Activated CD4-positive, alpha-beta memory T cell treated with anti-CD3 and anti-CD28 coated beads for 36 hours (primary cell): ENCODE results near the gene HSD17B1. TPM values are rescaled to one million over a fixed set of nuclear protein-coding genes. Genes with fewer than 3 reads are reported as not detected.

Experiments
- CTCF ChIA-PET: fragments of 350-600 bp; sonication (Branson Sonifier 250); formaldehyde crosslinking; loops from one replicate; lab custom pipeline; 2021; ENCODE audit warnings: antibody characterized with exemption, inconsistent platforms; lab: Charles Lee
- POLR2A ChIA-PET: fragments of 350-600 bp; sonication (Branson Sonifier 250); formaldehyde crosslinking; loops from one replicate; lab custom pipeline; 2021; ENCODE audit warnings: antibody characterized with exemption; lab: Charles Lee
- DNase-seq: peaks from one replicate; pipeline ENCODE4 v3.0.0-alpha.2; 2020
- H3K27ac Mint-ChIP-seq: one replicate; pipeline ENCODE4 v1.8.0; 2021; ENCODE audit warnings: mixed read lengths
- H3K27me3 Mint-ChIP-seq: one replicate; pipeline ENCODE4 v1.8.0; 2021; ENCODE audit warnings: mixed read lengths
- H3K36me3 Mint-ChIP-seq: one replicate; pipeline ENCODE4 v1.8.0; 2021; ENCODE audit warnings: mixed read lengths
- H3K4me1 Mint-ChIP-seq: one replicate; pipeline ENCODE4 v1.8.0; 2021; ENCODE audit warnings: low read depth, mixed read lengths
- H3K4me3 Mint-ChIP-seq: one replicate; pipeline ENCODE4 v1.8.0; 2021; ENCODE audit warnings: mild to moderate bottlenecking, mixed read lengths
- H3K9me3 Mint-ChIP-seq: one replicate; pipeline ENCODE4 v1.8.0; 2021; ENCODE audit warnings: mixed read lengths
- intact Hi-C: fragments of 100-400 bp; cut with micrococcal nuclease; formaldehyde crosslinking; loops from one replicate; pipeline ENCODE4 v1.15.1; 2023
- microRNA-seq: library from miRNA; unstranded; fragments of <30 nt; microRNA quantifications from one replicate; pipeline ENCODE4 v1.2.0, GENCODE V29; 2022; ENCODE audit warnings: borderline number of aligned reads, borderline microRNAs expressed, borderline replicate concordance
- total RNA-seq, 2 experiments: library from RNA; stranded (reverse); gene quantifications; one replicate each; pipeline ENCODE4 v1.2.3, GENCODE V29; 2021

Gene HSD17B1
- total RNA-seq, 2 experiments from 2014 or later = 0.44 to 0.52 TPM

DNA sequence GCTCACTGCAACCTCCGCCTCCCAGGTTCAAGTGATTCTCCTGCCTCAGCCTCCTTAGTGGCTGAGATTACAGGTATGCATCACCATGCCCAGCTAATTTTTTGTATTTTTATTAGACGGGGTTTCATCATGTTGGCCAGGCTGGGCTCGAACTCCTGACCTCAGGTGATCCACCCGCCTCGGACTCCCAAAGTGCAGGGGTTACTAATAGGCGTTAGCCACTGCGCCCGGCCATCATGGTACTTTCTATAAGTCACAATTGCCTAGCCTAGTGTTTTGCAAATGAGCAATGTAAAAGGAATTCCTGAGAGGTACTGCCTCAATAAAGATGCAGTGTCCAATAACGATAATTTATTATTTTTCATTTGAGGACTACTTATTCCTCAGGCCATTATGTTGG, 38.7 kb downstream of the HSD17B1 start:
- no peak overlapping the region for H3K4me3 Mint-ChIP-seq
- no peak for DNase-seq
- intact Hi-C loops = no loop called here
- no peak overlapping the region for H3K27ac Mint-ChIP-seq
- no peaks in the 10 kb centered on the region for H3K27me3 Mint-ChIP-seq
- H3K4me1 Mint-ChIP-seq = peaks cover 2% of the 10 kb centered on the region
- peaks cover 16% of the 10 kb centered on the region for H3K36me3 Mint-ChIP-seq
- CTCF ChIA-PET = interaction anchor here (0.6 to 3.6 kb wide), 2 partner anchors 13 to 42 kb away, joined by 3 to 13 read pairs; no protein-coding TSS in a partner anchor
- H3K9me3 Mint-ChIP-seq = no peaks in the 10 kb centered on the region
- POLR2A ChIA-PET = no interaction called here

DNA sequence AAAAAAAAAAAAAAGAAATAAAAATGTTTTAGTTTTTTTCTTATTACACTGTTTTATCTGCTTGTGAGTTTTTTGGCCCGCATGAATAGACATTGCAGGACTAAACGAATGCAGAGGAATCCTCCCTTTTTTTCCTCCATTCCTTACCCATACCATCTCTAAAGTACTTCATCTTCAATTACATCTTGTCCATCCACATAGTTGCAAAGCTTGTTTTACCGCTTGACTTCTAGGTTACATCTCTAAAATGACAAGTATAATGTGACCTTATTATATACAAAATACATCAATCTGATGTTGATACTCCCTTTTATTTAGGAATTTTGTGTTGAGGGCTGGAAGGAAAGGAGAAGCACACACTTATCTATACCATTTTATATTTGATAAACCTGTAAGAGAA, 43.7 kb downstream of the HSD17B1 start:
- Mint-ChIP-seq H3K4me3 (no peak overlapping the region), H3K4me1 (peaks cover 9% of the 10 kb centered on the region), H3K36me3 (peaks cover 3% of the 10 kb centered on the region), H3K27me3 (no peaks in the 10 kb centered on the region), H3K9me3 (no peaks in the 10 kb centered on the region), H3K27ac (no peak overlapping the region)
- intact Hi-C loops = no loop called here
- CTCF ChIA-PET = interaction anchor here (0.7 to 2.1 kb wide), 2 partner anchors 17 to 18 kb away, joined by 3 to 5 read pairs; partner anchors contain the start of gene PSMC3IP
- POLR2A ChIA-PET = no interaction called here
- DNase-seq = no peak

DNA sequence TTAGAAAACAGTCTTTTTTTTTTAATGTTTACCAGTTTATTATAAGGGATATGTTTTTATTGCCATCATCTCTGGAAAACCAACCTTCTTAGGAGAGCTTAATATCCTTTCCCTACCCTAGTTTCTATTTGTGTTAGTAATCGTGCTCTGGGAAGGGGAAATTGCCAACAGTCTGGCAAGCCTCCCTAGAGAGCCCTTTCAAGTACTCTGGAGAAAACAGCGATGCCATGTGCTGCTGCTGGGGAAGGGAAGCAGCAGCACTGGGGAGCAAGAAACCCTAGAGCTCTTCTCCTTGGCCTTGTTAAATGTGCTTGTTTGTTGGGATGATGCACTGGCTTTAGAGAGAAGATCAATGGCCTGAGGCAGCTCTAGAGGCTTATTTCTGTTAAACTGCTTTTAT, 46.2 kb downstream of the HSD17B1 start:
- Mint-ChIP-seq H3K9me3 (no peaks in the 10 kb centered on the region), H3K4me1 (peaks cover 22% of the 10 kb centered on the region), H3K4me3 (no peak overlapping the region), H3K27me3 (no peaks in the 10 kb centered on the region), H3K36me3 (peaks cover 3% of the 10 kb centered on the region), H3K27ac (no peak overlapping the region)
- intact Hi-C loops = no loop called here
- no peak for DNase-seq
- ChIA-PET POLR2A (no interaction called here), CTCF (interaction anchor here (0.6 to 1.9 kb wide), 3 partner anchors 9 to 994 kb away, joined by 3 to 5 read pairs (median 5); no protein-coding TSS in a partner anchor)

- DNase-seq = no peak
- H3K36me3 Mint-ChIP-seq = peaks cover 1% of the 10 kb centered on the region
- peaks cover 60% of the 10 kb centered on the region for H3K4me1 Mint-ChIP-seq
- no peaks in the 10 kb centered on the region for H3K27me3 Mint-ChIP-seq
- POLR2A ChIA-PET = no interaction called here
- no peak overlapping the region for H3K4me3 Mint-ChIP-seq
- CTCF ChIA-PET = interaction anchor here (3.5 kb wide), 1 partner anchor 24 kb away, joined by 19 read pairs; the partner anchor contains the start of gene PSMC3IP
- no peak overlapping the region for H3K27ac Mint-ChIP-seq
- no peaks in the 10 kb centered on the region for H3K9me3 Mint-ChIP-seq
- intact Hi-C loops = no loop called here
Measured at GRCh38 chr17:42603318-42603717, 50.6 kb downstream of the HSD17B1 start.

Small RNAs within 50 kb of the gene (microRNA-seq; reads per million reads assigned to microRNA genes)
- gene MIR5010 = 2.0 reads per million

Other genes with a start within 250 kb of the HSD17B1 start
- gene STAT3, start 164.5 kb upstream of the HSD17B1 start, total RNA-seq = 100 to 1,000 TPM; 194 to 198 TPM
- gene CAVIN1, start 129.7 kb upstream of the HSD17B1 start, total RNA-seq = 1 to 10 TPM; 2.5 to 2.9 TPM
- 10 to 100 TPM; 12.0 to 13.2 TPM for gene ATP6V0A1, start 94.0 kb upstream of the HSD17B1 start, total RNA-seq
- 10 to 100 TPM; 12.2 to 13.9 TPM for gene NAGLU, start 16.7 kb upstream of the HSD17B1 start, total RNA-seq
- 100 to 1,000 TPM in 1 of 2 experiments, 10 to 100 TPM in 1; 92.8 to 103 TPM for gene COASY, start 9.2 kb downstream of the HSD17B1 start, total RNA-seq
- 10 to 100 TPM; 38.4 to 39.7 TPM for gene MLX, start 14.2 kb downstream of the HSD17B1 start, total RNA-seq
- 10 to 100 TPM; 26.4 to 29.4 TPM for gene PSMC3IP, start 24.8 kb downstream of the HSD17B1 start, total RNA-seq
- gene RETREG3, start 56.5 kb downstream of the HSD17B1 start, total RNA-seq = 10 to 100 TPM; 33.7 to 35.3 TPM
- gene TUBG1, start 56.8 kb downstream of the HSD17B1 start, total RNA-seq = 100 to 1,000 TPM in 1 of 2 experiments, 10 to 100 TPM in 1; 92.6 to 101 TPM
- 10 to 100 TPM in 1 of 2 experiments, 1 to 10 TPM in 1; 9.3 to 10.1 TPM for gene TUBG2, start 106.4 kb downstream of the HSD17B1 start, total RNA-seq
- gene PLEKHH3, start 124.1 kb downstream of the HSD17B1 start, total RNA-seq = 1 to 10 TPM; 1.1 to 1.2 TPM
- under 1 TPM; 0.38 to 0.65 TPM for gene CCR10, start 128.9 kb downstream of the HSD17B1 start, total RNA-seq
- gene CNTNAP1, start 129.6 kb downstream of the HSD17B1 start, total RNA-seq = 1 to 10 TPM; 1.8 to 1.9 TPM
- 10 to 100 TPM; 29.7 to 33.9 TPM for gene EZH1, start 192.1 kb downstream of the HSD17B1 start, total RNA-seq
- gene RAMP2, start 208.3 kb downstream of the HSD17B1 start, total RNA-seq = not detected
- gene VPS25, start 220.5 kb downstream of the HSD17B1 start, total RNA-seq = 10 to 100 TPM; 57.5 to 58.6 TPM
- under 1 TPM; 0.10 to 0.15 TPM for gene WNK4, start 227.7 kb downstream of the HSD17B1 start, total RNA-seq
- gene COA3, start 245.8 kb downstream of the HSD17B1 start, total RNA-seq = 10 to 100 TPM; 31.8 to 36.6 TPM
- not detected for gene CNTD1, start 245.9 kb downstream of the HSD17B1 start, total RNA-seq